ACHN (cell line): ENCODE results near the gene RAMP3.
"Not testable (repeated sequence)": the region's sequence is repeated elsewhere in the genome, so short reads cannot be mapped to it uniquely, and the experiment has no call there.

Experiments used
- DNase-seq: peaks from one replicate; pipeline ENCODE4 v3.0.0-alpha.2; 2015
- in situ Hi-C: cut with HindIII; loops from 2 replicates; pipeline ENCODE4 v1.10.0; 2017; ENCODE audit warnings: low sequenced_read_pairs, low pct_ligation_motif_present, low pct_unique_long_range_greater_than_20kb

The RAMP3 gene

GRCh38 chr7:45206266-45206665 is 48.7 kb downstream of the RAMP3 start:
- DNase-seq, in situ Hi-C loops: not testable (repeated sequence)

GRCh38 chr7:45209909-45210308 is 52.3 kb downstream of the RAMP3 start:
- DNase-seq, in situ Hi-C loops: not testable (repeated sequence)

GRCh38 chr7:45211066-45211465 is 53.5 kb downstream of the RAMP3 start:
- in situ Hi-C loops: no loop called here

GRCh38 chr7:45211958-45212357 is 54.4 kb downstream of the RAMP3 start:
- in situ Hi-C loops: no loop called here
- DNase-seq: no peak

More at GRCh38 chr7:45211066-45211465, 53.5 kb downstream of the RAMP3 start:
- DNase-seq: no peak

- DNase-seq: no peak
- in situ Hi-C loops: no loop called here
These were observed 55.0 kb downstream of the RAMP3 start for GRCh38 chr7:45212606-45213005.

GRCh38 chr7:45215601-45216062 is 58.0 kb downstream of the RAMP3 start:
- in situ Hi-C loops: no loop called here
- no peak for DNase-seq

- no peak for DNase-seq
- in situ Hi-C loops: no loop called here
These were observed 58.6 kb downstream of the RAMP3 start for GRCh38 chr7:45216181-45216580.

- in situ Hi-C loops: no loop called here
- no peak for DNase-seq
These were observed 59.1 kb downstream of the RAMP3 start for GRCh38 chr7:45216622-45217165.

- in situ Hi-C loops: no loop called here
- peak; percentile 34 for DNase-seq
These were observed 59.8 kb downstream of the RAMP3 start for GRCh38 chr7:45217358-45217757.

GRCh38 chr7:45219130-45219529 is 61.5 kb downstream of the RAMP3 start:
- in situ Hi-C loops: no loop called here
- DNase-seq: no peak

- in situ Hi-C loops: no loop called here
- DNase-seq: no peak
These were observed 62.3 kb downstream of the RAMP3 start for GRCh38 chr7:45219801-45220435.

GRCh38 chr7:45220846-45221618 is 63.4 kb downstream of the RAMP3 start:
- in situ Hi-C loops: no loop called here
- DNase-seq: no peak

GRCh38 chr7:45221896-45222604 is 64.5 kb downstream of the RAMP3 start:
- no peak for DNase-seq
- in situ Hi-C loops: no loop called here

- no peak for DNase-seq
- in situ Hi-C loops: no loop called here
These were observed 65.5 kb downstream of the RAMP3 start for GRCh38 chr7:45223078-45223477.

GRCh38 chr7:45223728-45224630 is 66.4 kb downstream of the RAMP3 start:
- no peak for DNase-seq
- in situ Hi-C loops: no loop called here

- in situ Hi-C loops: no loop called here
These were observed 67.2 kb downstream of the RAMP3 start for GRCh38 chr7:45224832-45225231.

GRCh38 chr7:45225311-45225947 is 67.8 kb downstream of the RAMP3 start:
- in situ Hi-C loops: no loop called here
- DNase-seq: no peak

More at GRCh38 chr7:45224832-45225231, 67.2 kb downstream of the RAMP3 start:
- DNase-seq: no peak

GRCh38 chr7:45225948-45226335 is 68.4 kb downstream of the RAMP3 start:
- in situ Hi-C loops: no loop called here
- DNase-seq: no peak
